GM21526 (cell line): ENCODE data around the gene MUS81.
"Not testable (repeated sequence)": the region's sequence is repeated elsewhere in the genome, so short reads cannot be mapped to it uniquely, and the experiment has no call there.

Source experiments
- ATAC-seq: cut with Tn5 transposase; IDR thresholded peaks from one replicate; pipeline ENCODE4 v1.9.1; 2021; ENCODE audit warnings: moderate library complexity; ENCODE audit not compliant: unreplicated experiment, low FRiP score

Gene MUS81

GRCh38 chr11:65888163-65888814 lies 28.1 kb downstream of the MUS81 start, which contains the start of gene FIBP:
Gene FIBP, minus strand, starts transcription at chr11:65888471. Its CDS starts 53 bp downstream, at chr11:65888418.
- ATAC-seq = peak; percentile 38

DNA sequence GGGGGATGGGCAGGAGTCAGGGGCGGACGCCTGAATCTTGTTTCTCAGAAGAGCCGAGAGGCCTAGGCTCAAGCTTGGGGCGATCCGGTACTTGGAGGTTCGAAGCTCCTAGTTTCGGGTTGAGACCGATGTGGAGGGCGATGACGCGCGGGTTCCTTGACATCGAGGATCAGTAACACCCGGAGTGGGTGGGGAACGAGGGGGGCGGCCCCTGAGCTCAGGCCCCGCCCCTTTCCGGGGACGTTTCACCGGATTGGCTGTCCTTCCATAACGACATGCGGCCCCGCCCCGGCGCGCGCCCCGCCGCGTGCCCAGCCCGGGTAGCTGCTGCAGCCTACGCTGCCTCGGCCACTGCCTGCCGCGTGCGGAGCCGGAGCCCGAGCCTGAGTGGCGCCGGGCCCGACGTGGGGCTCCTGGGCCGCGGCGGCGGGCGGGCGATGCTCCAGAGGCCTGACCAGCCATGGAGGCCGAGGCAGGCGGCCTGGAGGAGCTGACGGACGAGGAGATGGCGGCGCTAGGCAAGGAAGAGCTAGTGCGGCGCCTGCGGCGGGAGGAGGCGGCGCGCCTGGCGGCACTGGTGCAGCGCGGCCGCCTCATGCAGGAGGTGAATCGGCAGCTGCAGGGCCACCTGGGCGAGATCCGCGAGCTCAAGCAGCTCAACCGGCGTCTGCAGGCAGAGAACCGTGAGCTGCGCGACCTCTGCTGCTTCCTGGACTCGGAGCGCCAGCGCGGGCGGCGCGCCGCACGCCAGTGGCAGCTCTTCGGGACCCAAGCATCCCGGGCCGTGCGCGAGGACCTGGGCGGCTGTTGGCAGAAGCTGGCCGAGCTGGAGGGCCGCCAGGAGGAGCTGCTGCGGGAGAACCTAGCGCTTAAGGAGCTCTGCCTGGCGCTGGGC lies 30.3 kb downstream of the MUS81 start, which contains the start of gene CCDC85B:
Gene CCDC85B (plus strand): TSS at position 350 of the 895 bp plus-strand sequence. CDS start 111 bp downstream, at position 461.
- ATAC-seq = peak; percentile 35

GRCh38 chr11:65891219-65892136 lies 31.2 kb downstream of the MUS81 start:
- ATAC-seq = no peak

DNA sequence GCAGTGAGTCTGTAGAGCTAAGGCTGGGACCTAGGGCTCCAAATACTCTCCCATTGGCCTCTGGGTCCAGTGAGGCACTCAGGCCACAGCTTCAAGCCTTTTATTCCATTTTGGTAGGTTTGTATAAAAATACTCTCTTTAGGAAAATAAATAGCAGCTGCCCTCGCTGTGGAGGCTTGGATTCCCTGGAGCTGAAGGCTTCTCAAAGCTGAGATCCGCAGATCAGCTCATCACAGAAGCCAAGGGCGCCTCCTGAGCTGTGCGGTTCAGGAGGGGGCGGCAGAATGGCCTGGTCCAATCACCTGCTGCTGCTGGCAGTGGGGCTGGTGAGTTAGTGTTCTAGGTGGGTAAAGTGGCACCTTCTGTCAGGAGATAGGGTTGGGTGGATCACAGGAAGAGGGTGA lies 31.9 kb downstream of the MUS81 start:
- ATAC-seq = not testable (repeated sequence)

DNA sequence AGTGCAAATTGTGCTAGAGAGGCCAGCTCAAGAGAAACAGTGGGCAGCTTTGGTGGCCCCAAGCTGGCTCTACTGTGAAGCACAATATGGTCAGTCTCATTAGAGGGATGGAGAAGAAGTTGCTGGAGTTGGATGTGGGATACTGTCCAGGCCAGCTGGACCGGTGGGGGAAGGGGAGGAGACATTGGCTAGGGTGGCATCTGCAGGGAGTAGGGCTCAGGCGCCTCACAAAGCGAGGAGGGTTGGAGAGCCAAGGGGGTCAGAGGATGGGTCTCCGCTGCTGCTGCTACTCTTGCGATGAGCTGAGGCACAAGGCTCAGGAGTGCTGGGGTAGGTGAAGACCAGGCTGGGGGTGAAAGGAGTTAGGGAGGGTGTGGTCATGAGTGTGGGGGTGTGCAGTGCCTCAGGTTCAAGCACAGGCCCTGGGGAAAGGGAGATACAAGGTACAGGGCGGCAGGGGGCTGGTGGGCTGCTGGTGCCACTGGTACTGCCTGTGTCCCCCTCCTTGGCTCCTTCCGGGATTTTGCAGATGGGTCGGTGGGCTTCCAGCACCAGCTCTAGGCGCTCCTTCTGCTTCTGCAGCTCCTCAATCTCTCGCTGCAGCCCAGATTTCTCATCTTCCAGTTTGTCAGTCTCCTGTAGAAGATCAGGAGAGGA lies 32.6 kb downstream of the MUS81 start:
- no peak for ATAC-seq

GRCh38 chr11:65894034-65894591 lies 33.9 kb downstream of the MUS81 start:
- no peak for ATAC-seq

DNA sequence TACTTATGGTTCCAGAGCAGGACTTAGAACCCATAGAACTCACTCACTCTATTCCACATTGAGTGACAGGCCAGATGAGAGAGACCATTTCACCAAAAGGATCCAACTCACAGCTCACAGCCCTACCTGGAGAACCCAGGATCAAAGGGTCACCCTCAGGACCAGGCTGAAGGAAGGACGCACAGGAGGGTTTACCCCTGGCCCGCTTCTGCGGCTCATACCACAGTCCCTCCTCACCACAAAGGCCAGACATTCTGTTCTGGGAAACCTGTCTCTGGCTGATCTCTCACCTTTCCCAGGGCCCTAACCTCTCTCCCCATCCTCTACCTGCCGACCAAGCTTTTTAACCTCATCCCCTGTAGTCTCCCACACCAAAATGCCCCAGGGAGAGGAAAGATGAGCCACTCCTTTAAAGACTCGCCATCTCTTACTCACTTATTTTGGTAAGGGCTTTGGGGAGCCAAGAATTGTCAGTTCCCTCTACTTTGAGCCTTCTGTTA lies 35.3 kb downstream of the MUS81 start:
- no peak for ATAC-seq

- ATAC-seq = no peak
Measured at GRCh38 chr11:65896034-65896999, 36.1 kb downstream of the MUS81 start.

GRCh38 chr11:65897020-65897471 lies 36.8 kb downstream of the MUS81 start:
- ATAC-seq = no peak

- no peak for ATAC-seq
Measured at GRCh38 chr11:65898656-65899355, 38.6 kb downstream of the MUS81 start.

DNA sequence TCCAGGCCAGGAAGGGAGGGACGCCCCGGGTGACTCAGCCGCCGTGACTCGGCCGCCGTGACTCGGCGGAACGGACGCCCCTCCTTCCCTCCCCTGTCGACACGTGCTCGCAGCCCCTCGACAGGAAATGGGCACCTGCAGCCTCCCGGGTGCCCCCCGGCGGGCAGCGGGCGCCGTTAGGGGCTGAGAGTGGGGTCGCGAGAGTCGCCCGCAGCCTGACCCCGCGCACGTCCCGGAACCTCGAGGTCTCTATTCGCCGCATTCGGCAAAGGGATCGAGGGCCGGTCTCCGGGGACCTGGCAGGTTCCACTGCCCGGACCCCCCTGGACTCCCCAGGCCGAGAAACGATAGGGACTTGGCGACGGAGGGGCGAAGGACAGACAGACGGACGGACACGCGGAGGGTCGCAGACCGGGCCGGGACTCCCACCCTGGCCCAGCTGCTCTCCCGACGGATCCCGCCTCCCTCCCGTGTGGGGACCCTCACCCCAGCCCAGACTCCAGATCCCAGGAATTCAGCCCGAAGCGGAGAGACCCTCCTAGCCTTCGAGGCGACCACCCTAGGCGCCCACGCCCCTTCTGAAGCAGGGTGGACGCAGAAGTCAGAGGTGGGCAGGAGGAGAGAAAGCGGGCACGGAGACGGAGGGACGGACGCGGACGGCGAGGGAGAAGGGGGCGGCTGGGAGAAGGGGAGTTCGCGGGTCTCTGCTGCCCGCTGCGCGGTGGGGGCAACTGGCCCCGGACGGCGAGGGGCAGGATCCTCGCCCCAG lies 39.3 kb downstream of the MUS81 start:
- ATAC-seq = no peak

GRCh38 chr11:65900125-65900898 lies 40.1 kb downstream of the MUS81 start, which contains the start of gene FOSL1:
Gene FOSL1, minus strand, starts transcription at chr11:65900388. Its CDS starts 49 bp downstream, at chr11:65900339.
- peak; percentile 62 for ATAC-seq

GRCh38 chr11:65900899-65901180 lies 40.6 kb downstream of the MUS81 start:
- ATAC-seq = no peak

- ATAC-seq = no peak
Measured at GRCh38 chr11:65903068-65903481, 42.8 kb downstream of the MUS81 start.

GRCh38 chr11:65903715-65904114 lies 43.5 kb downstream of the MUS81 start:
- ATAC-seq = no peak

DNA sequence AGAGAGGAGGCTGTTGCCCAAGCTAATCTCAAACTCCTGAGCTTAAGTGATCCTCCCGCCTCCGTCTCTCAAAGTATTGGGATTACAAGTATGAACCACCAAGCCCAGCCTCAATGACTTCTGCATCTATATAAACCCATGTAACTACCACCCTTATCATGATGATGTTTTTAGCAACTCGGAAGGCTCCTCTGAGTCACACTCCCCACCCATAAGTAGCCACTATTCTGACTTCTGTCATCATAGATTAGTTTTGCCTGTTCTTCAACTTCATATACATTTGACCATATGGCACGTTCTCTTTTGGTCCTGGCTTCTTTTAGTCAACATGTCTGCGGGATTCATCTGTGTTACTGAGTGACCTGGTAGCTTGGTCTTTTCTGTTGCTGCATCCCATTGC lies 46.4 kb downstream of the MUS81 start:
- no peak for ATAC-seq
